HEK293 (cell line): Measurements from ENCODE around the gene GTF2H4.

Experiments
- CTCF ChIA-PET: fragments of 350-600 bp; formaldehyde crosslinking; extraction: SDS; loops from one replicate; lab custom pipeline; 2021; ENCODE audit warnings: antibody characterized with exemption; lab: Yijun Ruan, JAX
- POLR2A ChIA-PET: fragments of 300-600 bp; formaldehyde crosslinking; extraction: SDS; loops from one replicate; lab custom pipeline; 2020; ENCODE audit warnings: antibody characterized with exemption, inconsistent platforms; lab: Yijun Ruan, JAX
- H3K27ac ChIP-seq: fragments of 200-500 bp; sonication (Bioruptor generic); 2 replicates; pipeline ENCODE4 v1.5.1; 2014; ENCODE audit warnings: low read depth, low read length, control low read depth, inconsistent platforms; ENCODE audit errors: extremely low read depth
- H3K36me3 ChIP-seq, 2 experiments: fragments of 200-500 bp in 1 of 2; sonication (Bioruptor generic) in 1 of 2; 1 replicate in 1 of 2; 2 replicates in 1 of 2; pipeline ENCODE4 v1.5.1; 2014 to 2017; ENCODE audit warnings: inconsistent platforms in 2 of 2, low read length in 2 of 2; ENCODE audit not compliant: control insufficient read depth in 2 of 2, insufficient read depth in 1 of 2
- H3K4me1 ChIP-seq: fragments of 200-500 bp; sonication (Bioruptor generic); 2 replicates; pipeline ENCODE4 v1.5.1; 2014; ENCODE audit warnings: mild to moderate bottlenecking, low read length, inconsistent platforms; ENCODE audit not compliant: control insufficient read depth, insufficient read depth
- H3K4me3 ChIP-seq: 2 replicates; pipeline ENCODE4 v1.5.1; 2011; ENCODE audit warnings: low read depth, mild to moderate bottlenecking, control low read depth, low read length, moderate library complexity
- H3K9me3 ChIP-seq: fragments of 200-500 bp; sonication (Bioruptor generic); 2 replicates; pipeline ENCODE4 v1.5.1; 2014; ENCODE audit warnings: low read depth, low read length, inconsistent platforms; ENCODE audit not compliant: control insufficient read depth, insufficient read depth
- HOXA7 ChIP-seq: sonication (generic); formaldehyde crosslinking; IDR thresholded peaks from 2 replicates; pipeline ENCODE4 v1.8.1; 2022; ENCODE audit warnings: missing genetic modification reagents, borderline replicate concordance
- KLF16 ChIP-seq: fragments of 450-650 bp; formaldehyde crosslinking; IDR thresholded peaks from 2 replicates; pipeline ENCODE4 v1.5.1; 2017; ENCODE audit warnings: missing biosample characterization, missing genetic modification characterization
- SP7 ChIP-seq: fragments of 450-650 bp; formaldehyde crosslinking; IDR thresholded peaks from 2 replicates; pipeline ENCODE4 v1.5.1; 2016; ENCODE audit warnings: missing biosample characterization, missing genetic modification characterization
- ZBTB21 ChIP-seq: fragments of 450-650 bp; formaldehyde crosslinking; IDR thresholded peaks from 2 replicates; pipeline ENCODE4 v1.5.1; 2017; ENCODE audit warnings: missing biosample characterization, missing genetic modification characterization
- ZFHX2 ChIP-seq: fragments of 450-650 bp; formaldehyde crosslinking; conservative IDR thresholded peaks from 2 replicates; pipeline ENCODE4 v1.5.1; 2016; ENCODE audit warnings: missing biosample characterization, missing genetic modification characterization
- ZFP41 ChIP-seq: fragments of 450-650 bp; formaldehyde crosslinking; IDR thresholded peaks from 2 replicates; pipeline ENCODE4 v1.5.1; 2016; ENCODE audit warnings: missing biosample characterization, missing genetic modification characterization, borderline replicate concordance
- ZNF214 ChIP-seq: fragments of 450-650 bp; formaldehyde crosslinking; IDR thresholded peaks from 2 replicates; pipeline ENCODE4 v1.5.1; 2017; ENCODE audit warnings: missing biosample characterization, mild to moderate bottlenecking, missing genetic modification characterization, borderline replicate concordance
- ZNF239 ChIP-seq: fragments of 450-650 bp; formaldehyde crosslinking; IDR thresholded peaks from 2 replicates; pipeline ENCODE4 v1.5.1; 2016; ENCODE audit warnings: missing biosample characterization, missing genetic modification characterization
- ZNF391 ChIP-seq: fragments of 450-650 bp; formaldehyde crosslinking; IDR thresholded peaks from 2 replicates; pipeline ENCODE4 v1.5.1; 2016; ENCODE audit warnings: low read depth, missing biosample characterization, missing genetic modification characterization, borderline replicate concordance
- ZNF514 ChIP-seq: fragments of 450-650 bp; formaldehyde crosslinking; IDR thresholded peaks from 2 replicates; pipeline ENCODE4 v1.5.1; 2016; ENCODE audit warnings: missing biosample characterization, missing genetic modification characterization
- ZNF664 ChIP-seq: fragments of 450-650 bp; formaldehyde crosslinking; IDR thresholded peaks from 2 replicates; pipeline ENCODE4 v1.5.1; 2016; ENCODE audit warnings: missing biosample characterization, missing genetic modification characterization
- ZSCAN16 ChIP-seq: fragments of 450-650 bp; formaldehyde crosslinking; IDR thresholded peaks from 2 replicates; pipeline ENCODE4 v1.5.1; 2016; ENCODE audit warnings: missing biosample characterization, missing genetic modification characterization
- TF ChIP-seq, protein P1 (sequence below): fragments of 450-650 bp; formaldehyde crosslinking; IDR thresholded peaks from 2 replicates; pipeline ENCODE4 v1.5.1; 2016; ENCODE audit warnings: missing biosample characterization, missing genetic modification characterization, borderline replicate concordance
- TF ChIP-seq, protein P2 (sequence below): fragments of 450-650 bp; formaldehyde crosslinking; IDR thresholded peaks from 2 replicates; pipeline ENCODE4 v1.5.1; 2016; ENCODE audit warnings: missing biosample characterization, missing genetic modification characterization
- TF ChIP-seq, protein P3 (sequence below): fragments of 450-650 bp; formaldehyde crosslinking; optimal IDR thresholded peaks from 2 replicates; pipeline ENCODE3; 2016; ENCODE audit warnings: missing biosample characterization, mild to moderate bottlenecking, missing genetic modification characterization
- TF ChIP-seq, protein P4 (sequence below): fragments of 450-650 bp; formaldehyde crosslinking; IDR thresholded peaks from 2 replicates; pipeline ENCODE4 v1.5.1; 2016; ENCODE audit warnings: missing biosample characterization, missing genetic modification characterization

The GTF2H4 gene

DNA sequence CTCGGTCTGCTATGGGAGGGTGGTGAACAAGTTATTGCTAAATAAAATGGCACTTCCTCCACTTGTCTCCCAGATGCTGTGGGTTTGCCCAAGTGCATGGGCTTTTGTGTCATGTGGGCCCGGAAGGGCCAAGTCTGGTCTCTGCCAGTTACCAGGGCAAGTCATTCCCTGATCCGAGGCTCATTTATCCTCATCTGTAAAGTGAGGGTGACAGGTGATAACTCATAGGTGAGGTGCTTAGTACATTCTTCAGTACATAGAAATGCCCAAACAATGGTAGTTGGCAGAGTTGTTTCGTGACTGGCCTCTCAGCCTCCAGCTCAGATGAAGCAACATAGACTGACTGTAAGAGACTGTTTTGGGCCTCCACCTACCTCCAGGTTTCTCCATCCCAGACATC is 30.7 kb downstream of the GTF2H4 start (continued):
- no peak for TF ChIP-seq ZNF391 (tag by site-specific recombination)

DNA sequence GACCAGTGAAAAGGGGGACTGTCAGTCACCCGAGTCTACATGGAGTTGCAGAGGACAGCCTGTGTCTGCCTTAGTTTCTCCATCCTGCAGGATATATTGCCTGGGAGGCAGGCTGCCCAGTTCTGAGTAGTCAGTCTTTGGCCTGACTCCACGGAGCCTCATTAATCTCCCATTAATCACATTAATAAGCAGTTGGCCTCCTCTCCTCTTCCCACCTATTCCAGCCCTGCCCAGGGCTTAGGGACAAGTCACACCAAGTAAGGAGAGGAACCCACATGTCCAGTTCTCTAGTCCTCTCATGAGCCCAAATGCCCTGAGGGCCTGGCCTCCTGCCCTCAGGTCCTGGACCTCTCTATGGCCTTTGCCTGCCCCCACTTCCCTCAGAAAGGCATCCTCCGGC is 31.5 kb downstream of the GTF2H4 start:
- no peaks in the 10 kb centered on the region for H3K36me3 ChIP-seq
- no peak for TF ChIP-seq ZBTB21 (tag by site-specific recombination)
- TF ChIP-seq, all 188 proteins: peak for 0
- Histone ChIP-seq H3K9me3 (no peaks in the 10 kb centered on the region), H3K4me3 (no peak overlapping the region), H3K4me1 (no peaks in the 10 kb centered on the region; the same call in 1 of the 2 replicates), H3K27ac (no peak overlapping the region)
- CTCF ChIA-PET = no interaction called here
- POLR2A ChIA-PET = no interaction called here

DNA sequence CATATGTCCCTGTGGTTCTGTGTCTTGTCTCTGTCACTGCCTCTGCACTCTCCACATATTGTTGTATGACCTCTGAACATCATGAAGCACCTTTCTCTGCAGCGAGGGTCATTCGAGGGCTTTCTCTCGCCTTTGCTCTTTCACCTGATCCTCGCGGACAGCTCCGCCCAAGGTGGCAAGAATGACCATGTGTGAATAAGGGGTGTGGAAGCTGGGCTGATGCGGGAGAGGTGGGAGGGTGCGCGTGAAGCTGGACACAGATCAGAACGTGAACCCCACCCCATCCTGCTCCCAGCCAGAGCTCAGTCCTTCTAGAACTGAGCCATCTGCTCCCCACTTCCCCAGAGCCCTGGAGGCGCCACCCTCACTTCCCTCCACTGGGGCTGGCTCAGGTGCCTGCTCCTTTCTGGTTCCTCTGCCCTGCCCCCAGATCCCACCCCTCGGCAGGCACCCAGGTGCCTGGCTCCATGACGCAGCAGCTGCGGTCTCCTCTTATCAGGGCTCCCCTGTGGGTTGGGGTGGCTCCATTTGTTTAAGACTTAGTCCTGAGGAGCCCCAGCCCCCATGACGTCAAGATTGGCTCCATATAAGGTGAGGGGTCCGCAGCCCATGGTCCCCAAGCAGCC is 32.5 kb downstream of the GTF2H4 start, which contains the start of gene MUCL3:
Gene MUCL3, plus strand, starts transcription at position 613 of the 626 bp plus-strand sequence. CDS start 27 bp downstream, outside the sequence.
- H3K27ac ChIP-seq = no peak within 1 kb of the TSS
- no peak within 1 kb of the TSS for H3K4me3 ChIP-seq
- no peaks in the 10 kb centered on the region for H3K9me3 ChIP-seq
- TF ChIP-seq, protein P1, sequence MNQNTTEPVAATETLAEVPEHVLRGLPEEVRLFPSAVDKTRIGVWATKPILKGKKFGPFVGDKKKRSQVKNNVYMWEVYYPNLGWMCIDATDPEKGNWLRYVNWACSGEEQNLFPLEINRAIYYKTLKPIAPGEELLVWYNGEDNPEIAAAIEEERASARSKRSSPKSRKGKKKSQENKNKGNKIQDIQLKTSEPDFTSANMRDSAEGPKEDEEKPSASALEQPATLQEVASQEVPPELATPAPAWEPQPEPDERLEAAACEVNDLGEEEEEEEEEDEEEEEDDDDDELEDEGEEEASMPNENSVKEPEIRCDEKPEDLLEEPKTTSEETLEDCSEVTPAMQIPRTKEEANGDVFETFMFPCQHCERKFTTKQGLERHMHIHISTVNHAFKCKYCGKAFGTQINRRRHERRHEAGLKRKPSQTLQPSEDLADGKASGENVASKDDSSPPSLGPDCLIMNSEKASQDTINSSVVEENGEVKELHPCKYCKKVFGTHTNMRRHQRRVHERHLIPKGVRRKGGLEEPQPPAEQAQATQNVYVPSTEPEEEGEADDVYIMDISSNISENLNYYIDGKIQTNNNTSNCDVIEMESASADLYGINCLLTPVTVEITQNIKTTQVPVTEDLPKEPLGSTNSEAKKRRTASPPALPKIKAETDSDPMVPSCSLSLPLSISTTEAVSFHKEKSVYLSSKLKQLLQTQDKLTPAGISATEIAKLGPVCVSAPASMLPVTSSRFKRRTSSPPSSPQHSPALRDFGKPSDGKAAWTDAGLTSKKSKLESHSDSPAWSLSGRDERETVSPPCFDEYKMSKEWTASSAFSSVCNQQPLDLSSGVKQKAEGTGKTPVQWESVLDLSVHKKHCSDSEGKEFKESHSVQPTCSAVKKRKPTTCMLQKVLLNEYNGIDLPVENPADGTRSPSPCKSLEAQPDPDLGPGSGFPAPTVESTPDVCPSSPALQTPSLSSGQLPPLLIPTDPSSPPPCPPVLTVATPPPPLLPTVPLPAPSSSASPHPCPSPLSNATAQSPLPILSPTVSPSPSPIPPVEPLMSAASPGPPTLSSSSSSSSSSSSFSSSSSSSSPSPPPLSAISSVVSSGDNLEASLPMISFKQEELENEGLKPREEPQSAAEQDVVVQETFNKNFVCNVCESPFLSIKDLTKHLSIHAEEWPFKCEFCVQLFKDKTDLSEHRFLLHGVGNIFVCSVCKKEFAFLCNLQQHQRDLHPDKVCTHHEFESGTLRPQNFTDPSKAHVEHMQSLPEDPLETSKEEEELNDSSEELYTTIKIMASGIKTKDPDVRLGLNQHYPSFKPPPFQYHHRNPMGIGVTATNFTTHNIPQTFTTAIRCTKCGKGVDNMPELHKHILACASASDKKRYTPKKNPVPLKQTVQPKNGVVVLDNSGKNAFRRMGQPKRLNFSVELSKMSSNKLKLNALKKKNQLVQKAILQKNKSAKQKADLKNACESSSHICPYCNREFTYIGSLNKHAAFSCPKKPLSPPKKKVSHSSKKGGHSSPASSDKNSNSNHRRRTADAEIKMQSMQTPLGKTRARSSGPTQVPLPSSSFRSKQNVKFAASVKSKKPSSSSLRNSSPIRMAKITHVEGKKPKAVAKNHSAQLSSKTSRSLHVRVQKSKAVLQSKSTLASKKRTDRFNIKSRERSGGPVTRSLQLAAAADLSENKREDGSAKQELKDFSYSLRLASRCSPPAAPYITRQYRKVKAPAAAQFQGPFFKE (tag by site-specific recombination) = no peak
- no peak for TF ChIP-seq ZSCAN16 (tag by site-specific recombination)
- no peak for TF ChIP-seq ZBTB21 (tag by site-specific recombination)
- TF ChIP-seq HOXA7 (CRISPR knock-in tag) = no peak
- no peak for TF ChIP-seq ZNF514 (tag by site-specific recombination)
- TF ChIP-seq ZFP41 (tag by site-specific recombination) = no peak
- TF ChIP-seq KLF16 (tag by site-specific recombination) = no peak
- TF ChIP-seq, protein P2, sequence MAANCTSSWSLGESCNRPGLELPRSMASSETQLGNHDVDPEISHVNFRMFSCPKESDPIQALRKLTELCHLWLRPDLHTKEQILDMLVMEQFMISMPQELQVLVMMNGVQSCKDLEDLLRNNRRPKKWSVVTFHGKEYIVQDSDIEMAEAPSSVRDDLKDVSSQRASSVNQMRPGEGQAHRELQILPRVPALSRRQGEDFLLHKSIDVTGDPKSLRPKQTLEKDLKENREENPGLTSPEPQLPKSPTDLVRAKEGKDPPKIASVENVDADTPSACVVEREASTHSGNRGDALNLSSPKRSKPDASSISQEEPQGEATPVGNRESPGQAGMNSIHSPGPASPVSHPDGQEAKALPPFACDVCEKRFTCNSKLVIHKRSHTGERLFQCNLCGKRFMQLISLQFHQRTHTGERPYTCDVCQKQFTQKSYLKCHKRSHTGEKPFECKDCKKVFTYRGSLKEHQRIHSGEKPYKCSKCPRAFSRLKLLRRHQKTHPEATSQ (tag by site-specific recombination) = no peak
- TF ChIP-seq SP7 (tag by site-specific recombination) = no peak
- TF ChIP-seq, protein P3, sequence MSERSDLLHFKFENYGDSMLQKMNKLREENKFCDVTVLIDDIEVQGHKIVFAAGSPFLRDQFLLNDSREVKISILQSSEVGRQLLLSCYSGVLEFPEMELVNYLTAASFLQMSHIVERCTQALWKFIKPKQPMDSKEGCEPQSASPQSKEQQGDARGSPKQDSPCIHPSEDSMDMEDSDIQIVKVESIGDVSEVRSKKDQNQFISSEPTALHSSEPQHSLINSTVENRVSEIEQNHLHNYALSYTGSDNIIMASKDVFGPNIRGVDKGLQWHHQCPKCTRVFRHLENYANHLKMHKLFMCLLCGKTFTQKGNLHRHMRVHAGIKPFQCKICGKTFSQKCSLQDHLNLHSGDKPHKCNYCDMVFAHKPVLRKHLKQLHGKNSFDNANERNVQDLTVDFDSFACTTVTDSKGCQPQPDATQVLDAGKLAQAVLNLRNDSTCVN (tag by site-specific recombination) = no peak
- TF ChIP-seq ZNF214 = no peak
- TF ChIP-seq ZFHX2 (tag by site-specific recombination) = no peak
- TF ChIP-seq, protein P4, sequence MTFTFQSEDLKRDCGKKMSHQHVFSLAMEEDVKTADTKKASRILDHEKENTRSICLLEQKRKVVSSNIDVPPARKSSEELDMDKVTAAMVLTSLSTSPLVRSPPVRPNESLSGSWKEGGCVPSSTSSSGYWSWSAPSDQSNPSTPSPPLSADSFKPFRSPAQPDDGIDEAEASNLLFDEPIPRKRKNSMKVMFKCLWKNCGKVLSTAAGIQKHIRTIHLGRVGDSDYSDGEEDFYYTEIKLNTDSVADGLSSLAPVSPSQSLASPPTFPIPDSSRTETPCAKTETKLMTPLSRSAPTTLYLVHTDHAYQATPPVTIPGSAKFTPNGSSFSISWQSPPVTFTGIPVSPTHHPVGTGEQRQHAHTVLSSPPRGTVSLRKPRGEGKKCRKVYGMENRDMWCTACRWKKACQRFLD (tag by site-specific recombination) = no peak
- TF ChIP-seq ZNF239 (tag by site-specific recombination) = no peak
- TF ChIP-seq ZNF664 (tag by site-specific recombination) = no peak
- ChIA-PET CTCF (interaction anchor here (0.6 to 2.6 kb wide), 6 partner anchors 25 to 130 kb away, joined by 3 to 12 read pairs (median 3); no protein-coding TSS in a partner anchor), POLR2A (interaction anchor here (0.5 kb wide), 1 partner anchor 84 kb away, joined by 3 read pairs; no protein-coding TSS in a partner anchor)
- no peaks in the 10 kb centered on the region; the same call in 1 of the 2 replicates for H3K4me1 ChIP-seq
- no peaks in the 10 kb centered on the region for H3K36me3 ChIP-seq
